Activated CD4-positive, alpha-beta T cell treated with anti-CD3 and anti-CD28 coated beads, Interleukin-10, Interleukin-2, amounts not matched to agents 100 ng/mL and 50 ng/mL, durations not matched to agents 16 hours and 8 hours (primary cell): ENCODE data around the gene THRSP.
"Not testable (repeated sequence)": the region's sequence is repeated elsewhere in the genome, so short reads cannot be mapped to it uniquely, and the experiment has no call there.

Experiments used
- DNase-seq: peaks from one replicate; pipeline ENCODE4 v3.0.0-alpha.2; 2020

Gene THRSP

DNA sequence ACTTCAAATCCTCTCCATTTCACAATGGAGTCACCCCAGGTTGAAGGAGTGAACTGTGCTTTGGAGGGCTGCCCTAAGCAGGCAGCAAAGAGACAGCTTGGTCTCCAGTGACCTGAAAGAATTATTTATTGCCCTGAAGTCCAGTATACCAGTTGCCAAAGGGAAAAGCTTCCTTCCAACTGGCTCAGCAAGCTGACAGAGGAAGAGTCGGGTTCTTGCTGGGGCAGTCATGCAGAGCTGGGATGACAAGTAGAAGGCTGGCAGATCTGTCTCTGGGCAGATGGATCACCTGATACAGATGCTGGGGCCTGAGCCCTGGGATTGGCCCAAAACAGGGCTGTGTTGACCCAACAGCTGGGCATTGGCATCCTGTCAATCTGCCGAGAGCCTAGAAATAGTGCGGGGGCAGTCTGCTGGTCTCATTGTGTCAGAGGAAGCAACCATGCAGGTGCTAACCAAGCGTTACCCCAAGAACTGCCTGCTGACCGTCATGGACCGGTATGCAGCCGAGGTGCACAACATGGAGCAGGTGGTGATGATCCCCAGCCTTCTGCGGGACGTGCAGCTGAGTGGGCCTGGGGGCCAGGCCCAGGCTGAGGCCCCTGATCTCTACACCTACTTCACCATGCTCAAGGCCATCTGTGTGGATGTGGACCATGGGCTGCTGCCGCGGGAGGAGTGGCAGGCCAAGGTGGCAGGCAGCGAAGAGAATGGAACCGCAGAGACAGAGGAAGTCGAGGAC lies at the start of gene THRSP:
Gene THRSP, plus strand, starts transcription at position 422 of the 742 bp plus-strand sequence. Its CDS starts 21 bp downstream, at position 443.
- no peak for DNase-seq

GRCh38 chr11:78014937-78015520 lies 48.6 kb upstream of the THRSP start:
- not testable (repeated sequence) for DNase-seq

DNA sequence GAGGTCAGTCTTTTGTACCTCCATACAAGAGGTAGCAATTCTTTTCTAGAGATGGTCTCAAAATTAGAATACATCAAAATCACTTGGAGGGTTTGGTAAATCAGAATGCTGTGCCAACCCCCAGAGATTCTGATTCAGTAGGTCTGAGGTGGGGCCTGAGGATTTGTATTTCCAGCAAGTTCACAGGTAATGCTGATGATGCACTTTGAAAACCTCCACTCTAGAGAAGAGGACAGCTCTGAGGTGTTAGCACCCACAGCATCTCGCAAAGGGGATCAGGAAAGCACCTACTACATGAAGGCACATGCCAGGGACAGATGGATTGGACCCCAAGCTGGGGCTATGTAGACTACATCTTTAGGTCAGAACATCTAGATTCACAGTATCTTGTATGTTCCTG lies 47.8 kb upstream of the THRSP start:
- DNase-seq: no peak

DNA sequence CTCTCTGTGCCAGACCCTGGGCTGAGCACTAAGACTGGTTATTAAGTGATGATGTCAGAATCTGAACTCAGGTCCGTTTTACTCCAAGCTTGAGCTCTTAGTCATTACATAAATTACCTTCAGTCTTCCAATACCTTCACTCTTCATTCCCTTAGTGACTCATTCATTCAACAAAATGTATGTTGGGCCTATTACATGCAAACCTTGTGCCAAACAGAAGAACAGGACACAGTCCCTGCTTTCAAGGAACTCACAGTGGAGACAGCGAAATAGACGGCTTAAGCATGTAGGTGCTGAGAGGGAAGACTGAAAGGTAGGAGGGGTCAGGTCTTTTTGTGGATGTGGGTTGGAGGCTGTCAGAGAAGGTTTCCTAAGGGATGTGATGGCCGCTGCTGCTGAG lies 43.9 kb upstream of the THRSP start:
- DNase-seq: no peak

- DNase-seq: no peak
These were observed 43.4 kb upstream of the THRSP start for GRCh38 chr11:78020246-78020645.

DNA sequence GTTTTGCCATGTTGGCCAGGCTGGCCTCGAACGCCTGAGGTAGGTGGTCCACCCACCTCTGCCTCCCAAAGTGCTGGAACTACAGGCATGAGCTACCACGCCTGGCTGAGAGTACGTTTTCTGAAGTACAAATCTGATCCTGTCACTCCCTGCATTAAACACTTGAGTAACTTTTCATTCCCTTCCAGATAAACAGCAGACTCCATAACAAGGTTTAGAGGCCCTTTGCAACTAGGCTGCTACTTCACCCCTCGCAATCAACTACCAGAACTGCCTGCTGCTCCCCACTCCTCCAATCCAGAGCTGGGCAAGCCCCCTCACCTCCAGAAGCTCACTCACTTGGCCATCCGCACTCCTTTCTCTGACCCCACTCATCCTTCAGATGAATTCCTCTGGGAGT lies 42.0 kb upstream of the THRSP start:
- DNase-seq: no peak

GRCh38 chr11:78022397-78023396 lies 41.0 kb upstream of the THRSP start, which contains the start of gene KCTD14:
Gene KCTD14, minus strand, starts transcription at chr11:78023276. Its CDS starts 27 bp downstream, at chr11:78023249.
- DNase-seq: no peak

DNA sequence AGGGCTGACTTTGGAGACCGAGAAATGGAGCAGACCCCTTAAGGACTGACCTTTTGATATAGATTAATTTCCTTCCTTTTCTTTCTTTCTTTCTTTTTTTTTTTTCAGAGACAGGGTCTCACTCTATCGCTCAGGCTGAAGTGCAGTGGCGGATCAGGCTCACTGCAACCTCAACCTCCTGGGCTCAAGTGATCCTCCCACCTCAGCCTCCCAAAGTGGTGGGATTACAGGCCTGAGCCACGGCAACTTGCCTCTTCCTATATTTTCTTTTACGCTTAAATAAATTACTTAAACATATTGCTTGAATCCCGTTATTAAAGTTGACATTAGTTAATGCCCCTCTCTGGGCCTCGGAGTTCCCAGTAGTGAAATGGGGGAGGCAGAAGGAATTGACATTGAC lies 40.2 kb upstream of the THRSP start:
- no peak for DNase-seq

DNA sequence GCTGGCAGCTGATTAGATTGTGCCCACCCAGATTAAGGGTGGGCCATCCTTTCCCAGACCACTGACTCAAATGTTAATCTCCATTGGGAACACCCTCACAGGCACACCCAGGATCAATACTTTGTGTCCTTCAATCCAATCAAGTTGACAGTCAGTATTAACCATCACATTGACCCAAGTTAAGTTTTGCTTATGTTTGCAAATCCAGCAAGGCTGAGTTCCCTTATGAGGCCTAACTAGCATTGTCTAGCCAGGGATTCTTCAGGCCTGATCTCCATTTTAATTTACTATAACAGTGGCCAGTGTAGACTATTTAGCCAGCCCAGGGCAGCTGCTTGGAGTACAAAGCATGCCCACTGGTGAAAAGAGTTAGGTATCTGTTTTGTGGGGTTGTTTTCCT lies 38.3 kb upstream of the THRSP start:
- no peak for DNase-seq

DNA sequence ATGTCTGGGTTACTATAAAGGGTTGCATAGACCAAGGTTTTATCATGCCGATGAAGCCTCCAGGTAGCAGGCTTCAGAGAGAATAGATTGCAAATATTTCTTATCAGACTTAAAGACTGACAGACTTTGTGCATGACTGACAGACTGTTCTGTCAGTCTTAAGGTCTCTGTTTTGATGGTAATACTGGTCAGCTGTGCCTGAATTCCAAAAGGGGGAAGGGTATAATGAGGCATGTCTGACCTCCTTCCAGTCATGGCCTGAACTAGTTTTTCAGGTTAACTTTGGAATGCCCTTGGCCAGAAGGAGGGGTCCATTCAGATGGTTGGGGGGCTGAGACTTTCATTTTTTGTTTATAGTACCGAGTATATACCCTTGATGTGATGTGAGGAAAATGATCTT lies 35.9 kb upstream of the THRSP start:
- no peak for DNase-seq

- not testable (repeated sequence) for DNase-seq
These were observed 35.2 kb upstream of the THRSP start for GRCh38 chr11:78028423-78028822.

DNA sequence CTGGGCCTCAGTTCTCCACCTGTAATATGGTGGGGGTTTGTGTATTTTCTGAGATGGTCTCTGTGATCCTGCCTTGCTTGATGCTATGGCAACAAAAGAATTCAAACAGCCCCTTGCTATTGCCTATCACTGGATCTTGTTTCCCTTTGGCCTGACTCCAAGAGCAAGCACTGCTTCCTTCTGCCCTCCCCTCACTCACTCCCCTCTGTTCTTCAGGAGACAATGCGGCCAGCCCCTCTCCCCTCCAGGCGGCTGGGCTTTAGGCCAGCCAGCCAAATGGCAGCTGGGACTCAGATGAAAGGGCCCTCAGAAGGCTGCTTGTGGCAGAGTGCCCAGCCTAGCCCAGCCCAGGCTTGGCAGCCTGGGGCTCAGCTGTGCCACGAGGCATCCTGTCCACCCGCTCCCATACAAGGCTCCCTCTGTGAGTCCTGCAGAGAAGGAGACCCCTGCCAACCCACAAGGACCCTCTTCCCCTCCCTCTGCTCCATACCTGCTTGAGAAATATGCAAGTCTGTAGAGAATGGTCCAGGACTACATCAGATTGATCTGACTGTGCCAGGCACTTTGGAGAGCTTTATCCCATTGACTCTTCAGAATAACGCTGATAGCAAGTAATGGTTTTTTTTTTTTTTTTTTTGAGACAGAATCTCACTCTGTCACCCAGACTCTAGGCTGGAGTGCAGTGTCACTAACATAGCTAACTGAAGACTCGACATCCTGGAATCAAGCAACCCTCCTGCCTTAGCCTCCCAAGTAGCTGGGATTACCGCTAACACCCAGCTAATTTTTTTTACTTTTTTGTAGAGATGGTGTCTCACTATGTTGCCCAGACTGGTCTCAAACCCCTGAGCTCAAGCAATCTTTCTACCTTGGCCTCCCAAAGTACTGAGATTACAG lies 33.0 kb upstream of the THRSP start:
- no peak for DNase-seq

DNA sequence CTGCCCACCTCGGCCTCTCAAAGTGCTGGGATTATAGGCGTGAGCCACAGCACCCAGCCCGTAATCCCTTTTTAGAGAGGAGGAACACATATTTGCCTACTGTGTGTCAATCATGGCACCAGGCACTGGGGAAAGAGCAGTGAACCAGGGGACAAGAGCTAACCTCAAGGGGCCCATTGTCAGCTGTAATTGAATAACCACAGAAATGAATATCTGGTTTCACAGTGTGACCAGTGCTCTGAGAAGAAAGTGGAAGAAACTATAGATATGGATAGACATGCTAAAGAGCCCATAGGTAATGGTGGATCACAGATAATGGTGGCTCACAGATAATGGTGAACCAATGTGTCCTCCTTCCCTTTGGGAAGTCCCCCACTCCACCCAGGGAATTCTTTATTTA lies 32.0 kb upstream of the THRSP start:
- no peak for DNase-seq

DNA sequence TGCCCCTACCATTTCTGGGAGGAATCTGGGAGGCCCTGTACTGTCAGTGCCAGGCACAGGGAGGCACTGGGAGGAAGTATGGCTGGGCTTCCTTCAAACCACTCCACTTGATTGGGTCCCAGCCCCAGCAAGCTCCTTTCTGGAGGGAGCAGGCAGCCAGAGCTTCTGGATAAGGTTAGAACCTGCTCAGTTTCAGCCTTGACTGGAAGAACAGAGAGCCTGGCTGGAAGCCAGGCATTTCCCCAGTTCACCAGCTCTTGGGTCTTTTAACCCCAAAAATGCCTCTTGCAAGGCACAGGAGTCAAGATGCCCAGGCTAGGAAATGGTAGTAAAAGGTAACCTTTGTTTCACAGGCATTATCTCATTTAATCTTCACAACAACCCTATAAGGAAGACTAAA lies 31.6 kb upstream of the THRSP start:
- no peak for DNase-seq

DNA sequence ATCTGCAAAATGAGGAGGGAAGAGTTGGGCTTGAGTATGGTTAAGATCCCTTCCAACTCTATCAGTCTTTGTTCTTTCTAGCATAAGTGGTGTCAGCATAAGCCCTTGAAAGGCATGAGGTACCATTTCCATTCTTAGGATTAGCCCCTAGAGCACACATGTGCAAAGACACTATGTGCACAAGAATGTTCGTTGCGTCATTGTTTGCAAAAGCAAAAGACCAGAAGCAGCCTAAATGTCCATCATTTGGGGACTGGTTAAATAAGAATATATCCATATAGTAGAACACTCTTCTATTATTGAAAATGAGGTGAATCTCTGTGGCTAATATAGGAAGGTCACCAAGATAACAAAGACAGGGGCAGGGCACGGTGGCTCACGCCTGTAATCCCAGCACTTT lies 30.6 kb upstream of the THRSP start:
- DNase-seq: no peak

- no peak for DNase-seq
These were observed 29.0 kb upstream of the THRSP start for GRCh38 chr11:78034623-78035022.

GRCh38 chr11:78036313-78036712 lies 27.3 kb upstream of the THRSP start:
- no peak for DNase-seq

GRCh38 chr11:78037056-78037455 lies 26.6 kb upstream of the THRSP start:
- no peak for DNase-seq

DNA sequence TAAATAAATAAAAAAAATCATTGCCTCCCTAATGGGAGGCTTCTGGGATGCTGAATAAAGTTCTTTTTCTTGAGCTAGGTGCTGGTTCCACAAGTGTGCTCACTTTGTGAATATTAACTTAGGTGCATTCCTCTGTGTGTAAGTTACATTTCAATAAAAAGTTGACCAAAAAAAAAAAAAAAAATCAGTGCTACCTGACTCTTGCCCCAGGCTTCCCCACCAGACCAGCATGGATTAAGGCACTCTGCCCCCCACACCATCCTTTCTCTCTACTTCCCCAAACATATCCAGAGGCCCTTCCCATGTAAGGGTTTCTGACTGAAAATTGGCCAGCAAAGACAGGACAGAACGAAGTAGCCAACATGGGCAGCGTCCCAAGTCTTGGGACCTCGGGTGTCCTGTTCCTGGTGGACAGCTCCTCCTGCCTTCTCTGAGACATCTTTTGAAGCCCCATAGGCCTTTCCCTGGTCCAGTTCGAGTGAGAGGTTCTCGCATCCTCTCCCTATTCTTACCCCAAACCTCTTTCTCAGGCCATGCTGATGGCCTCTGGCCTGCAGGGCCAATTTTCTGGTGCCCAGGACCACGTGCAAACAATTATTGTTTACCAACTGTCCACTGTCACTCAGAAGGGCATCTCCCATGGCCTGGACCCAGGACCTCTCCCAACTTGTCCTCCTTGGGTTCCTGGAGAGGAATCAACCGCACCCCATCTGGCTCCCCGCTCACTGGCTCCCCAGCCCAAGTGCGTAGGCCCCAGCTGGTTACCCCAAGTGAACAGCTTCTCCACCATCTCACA lies 25.6 kb upstream of the THRSP start:
- no peak for DNase-seq

- DNase-seq: no peak
These were observed 24.9 kb upstream of the THRSP start for GRCh38 chr11:78038697-78039313.

DNA sequence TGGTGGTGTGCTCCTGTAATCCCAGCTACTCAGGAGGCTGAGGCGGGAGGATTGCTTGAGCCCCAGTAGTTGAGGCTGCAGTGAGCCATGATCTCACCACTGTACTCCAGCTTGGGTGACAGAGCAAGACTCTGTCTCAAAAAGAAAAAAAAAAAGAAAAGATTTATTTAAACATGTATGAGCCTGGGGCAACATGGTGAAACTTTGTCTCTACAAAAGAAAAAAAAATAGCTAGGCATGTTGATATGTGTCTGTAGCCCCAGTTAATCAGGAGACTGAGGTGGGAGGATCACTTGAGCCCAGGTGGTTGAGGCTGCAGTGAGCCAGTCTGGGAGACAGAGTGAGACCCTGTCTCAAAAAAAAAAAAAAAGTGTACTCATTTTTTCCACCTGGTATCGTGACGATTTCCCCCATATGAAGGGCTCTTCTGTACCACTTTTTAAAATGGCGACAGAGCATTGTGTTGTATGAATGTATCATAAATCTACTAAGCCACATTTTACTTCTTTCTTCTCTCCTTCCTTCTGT lies 24.2 kb upstream of the THRSP start:
- no peak for DNase-seq
